ENCODE data around the gene IL17RC.

Gene IL17RC

GRCh38 chr3:9912294-9912935, 4.5 kb upstream of the IL17RC start:
- H3K9me3 ChIP-seq (replicated peaks; ENCODE audit: insufficient read depth, low read length) = no peaks in the 10 kb centered on the region
- no peaks in the 10 kb centered on the region for H3K79me2 ChIP-seq (ENCODE audit: low read length)
- no peak overlapping the region for H3K27ac ChIP-seq (ENCODE audit: low read length)
- no peak overlapping the region for H3K4me3 ChIP-seq (ENCODE audit: low read length)
- TF ChIP-seq EZH2 (optimal IDR thresholded peaks at IDR 0.05; ENCODE audit: low read depth, low read length) (no peak), EZH2phosphoT487 (IDR thresholded peaks at IDR 0.05; ENCODE audit: low read length) (no peak), CTCF (IDR thresholded peaks at IDR 0.05; ENCODE audit: low read length) (no peak)
- H3K4me1 ChIP-seq (ENCODE audit: low read length) = peaks cover 5% of the 10 kb centered on the region; the same call in 1 of the 2 replicates
- no peaks in the 10 kb centered on the region for H4K20me1 ChIP-seq (ENCODE audit: insufficient read depth, low read length)
- H2AFZ ChIP-seq (ENCODE audit: low read length) = no peak overlapping the region
- H3K4me2 ChIP-seq (ENCODE audit: low read depth, low read length) = no peak overlapping the region
- no peak for DNase-seq
- no peaks in the 10 kb centered on the region for H3K9me2 ChIP-seq (replicated peaks; ENCODE audit: insufficient read depth, low read length)
- no peaks in the 10 kb centered on the region for H3K36me3 ChIP-seq (replicated peaks; ENCODE audit: insufficient read depth, low read length)
- H3F3A ChIP-seq (ENCODE audit: insufficient read depth, low read length) = no peaks in the 10 kb centered on the region
- H3K27me3 ChIP-seq (replicated peaks; ENCODE audit: insufficient read depth, low read length) = no peaks in the 10 kb centered on the region
- H3K9ac ChIP-seq (ENCODE audit: low read length) = no peak overlapping the region

GRCh38 chr3:9913601-9914000, 3.3 kb upstream of the IL17RC start:
- Histone ChIP-seq H3K9me2 (replicated peaks; ENCODE audit: insufficient read depth, low read length) (no peaks in the 10 kb centered on the region), H3K4me1 (ENCODE audit: low read length) (peaks cover 5% of the 10 kb centered on the region; the same call in 1 of the 2 replicates), H3K36me3 (replicated peaks; ENCODE audit: insufficient read depth, low read length) (no peaks in the 10 kb centered on the region), H4K20me1 (ENCODE audit: insufficient read depth, low read length) (no peaks in the 10 kb centered on the region), H3K9me3 (replicated peaks; ENCODE audit: insufficient read depth, low read length) (no peaks in the 10 kb centered on the region), H3F3A (ENCODE audit: insufficient read depth, low read length) (no peaks in the 10 kb centered on the region), H3K9ac (ENCODE audit: low read length) (no peak overlapping the region), H3K4me2 (ENCODE audit: low read depth, low read length) (no peak overlapping the region), H3K27me3 (replicated peaks; ENCODE audit: insufficient read depth, low read length) (no peaks in the 10 kb centered on the region), H2AFZ (ENCODE audit: low read length) (no peak overlapping the region), H3K27ac (ENCODE audit: low read length) (no peak overlapping the region), H3K4me3 (ENCODE audit: low read length) (no peak overlapping the region), H3K79me2 (ENCODE audit: low read length) (no peaks in the 10 kb centered on the region)
- DNase-seq = no peak
- no peak for TF ChIP-seq EZH2 (optimal IDR thresholded peaks at IDR 0.05; ENCODE audit: low read depth, low read length)
- no peak for TF ChIP-seq EZH2phosphoT487 (IDR thresholded peaks at IDR 0.05; ENCODE audit: low read length)
- TF ChIP-seq CTCF (IDR thresholded peaks at IDR 0.05; ENCODE audit: low read length) = no peak

GRCh38 chr3:9914011-9914410, 2.9 kb upstream of the IL17RC start:
- no peak for DNase-seq
- Histone ChIP-seq H3K79me2 (ENCODE audit: low read length) (no peaks in the 10 kb centered on the region), H3K4me2 (ENCODE audit: low read depth, low read length) (no peak overlapping the region), H3K9me2 (replicated peaks; ENCODE audit: insufficient read depth, low read length) (no peaks in the 10 kb centered on the region), H3K27me3 (replicated peaks; ENCODE audit: insufficient read depth, low read length) (no peaks in the 10 kb centered on the region), H3K4me1 (ENCODE audit: low read length) (peaks cover 5% of the 10 kb centered on the region; the same call in 1 of the 2 replicates), H3K4me3 (ENCODE audit: low read length) (no peak overlapping the region), H3K9ac (ENCODE audit: low read length) (no peak overlapping the region), H3K9me3 (replicated peaks; ENCODE audit: insufficient read depth, low read length) (no peaks in the 10 kb centered on the region), H4K20me1 (ENCODE audit: insufficient read depth, low read length) (no peaks in the 10 kb centered on the region), H2AFZ (ENCODE audit: low read length) (no peak overlapping the region), H3K36me3 (replicated peaks; ENCODE audit: insufficient read depth, low read length) (no peaks in the 10 kb centered on the region), H3K27ac (ENCODE audit: low read length) (no peak overlapping the region), H3F3A (ENCODE audit: insufficient read depth, low read length) (no peaks in the 10 kb centered on the region)
- TF ChIP-seq EZH2 (optimal IDR thresholded peaks at IDR 0.05; ENCODE audit: low read depth, low read length) (no peak), CTCF (IDR thresholded peaks at IDR 0.05; ENCODE audit: low read length) (no peak), EZH2phosphoT487 (IDR thresholded peaks at IDR 0.05; ENCODE audit: low read length) (no peak)
